22Rv1 (cell line): ENCODE results near the gene MTHFD1L.

Experiments used
- CTCF ChIP-seq: fragments of 450-650 bp; IDR thresholded peaks from 2 replicates; pipeline ENCODE4 v1.5.1; 2017; ENCODE audit warnings: mild to moderate bottlenecking
- ZFX ChIP-seq: fragments of 450-650 bp; IDR thresholded peaks from 2 replicates; pipeline ENCODE4 v1.6.1; 2017; ENCODE audit warnings: antibody characterized with exemption, borderline replicate concordance

- TF ChIP-seq CTCF: no peak
- no peak for TF ChIP-seq ZFX
Observed at GRCh38 chr6:151073146-151073545, 207.6 kb downstream of the MTHFD1L start.
